NCI-H1105 treated with DMSO at 0.1 percent for 48 hours (cell line): Measurements from ENCODE around the gene KLKB1.
A peak's percentile ranks its signal among the peaks of the same experiment; 100 is the strongest.

Experiments used
- DNase-seq: peaks from one replicate; lab custom pipeline; 2025; lab: John Stamatoyannopoulos, UW

Gene KLKB1

DNA sequence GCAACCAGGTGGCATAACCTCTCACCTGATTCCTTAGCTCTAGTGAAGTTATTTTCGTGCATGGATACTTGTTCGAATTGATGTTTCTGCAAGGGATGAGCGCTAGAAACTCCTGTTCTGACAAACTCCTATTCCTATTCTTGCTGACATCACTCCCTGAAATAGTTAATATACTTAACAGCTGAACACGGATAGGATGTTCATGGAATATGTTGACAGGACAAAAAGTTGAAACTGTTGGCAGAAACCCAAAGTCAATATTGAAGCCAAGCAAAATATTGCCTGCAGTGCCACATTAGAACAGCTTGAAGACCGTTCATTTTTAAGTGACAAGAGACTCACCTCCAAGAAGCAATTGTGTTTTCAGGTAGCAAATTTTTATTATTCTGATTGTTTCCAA lies at the start of gene KLKB1:
Gene KLKB1, plus strand, starts transcription at position 287 of the 400 bp plus-strand sequence. CDS start 689 bp downstream, outside the sequence.
- DNase-seq: peak; percentile 67

DNA sequence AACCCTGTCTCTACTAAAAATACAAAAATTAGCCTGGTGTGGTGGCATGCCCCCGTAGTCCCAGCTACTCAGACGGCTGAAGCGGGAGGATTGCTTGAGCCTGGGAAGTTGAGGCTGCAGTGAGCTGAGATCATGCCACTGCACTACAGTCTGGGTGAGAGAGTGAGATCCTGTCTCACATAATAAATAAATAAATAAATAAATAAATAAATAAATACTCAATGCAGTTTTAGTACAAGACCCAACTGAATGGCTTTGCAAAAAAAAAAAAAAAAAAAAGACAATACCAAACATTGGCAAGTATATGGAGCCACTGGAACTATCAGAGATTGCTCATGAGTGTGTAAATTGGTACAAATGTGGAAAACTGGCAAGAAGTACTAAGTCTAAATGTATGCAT lies 39.2 kb upstream of the KLKB1 start:
- DNase-seq: no peak

DNA sequence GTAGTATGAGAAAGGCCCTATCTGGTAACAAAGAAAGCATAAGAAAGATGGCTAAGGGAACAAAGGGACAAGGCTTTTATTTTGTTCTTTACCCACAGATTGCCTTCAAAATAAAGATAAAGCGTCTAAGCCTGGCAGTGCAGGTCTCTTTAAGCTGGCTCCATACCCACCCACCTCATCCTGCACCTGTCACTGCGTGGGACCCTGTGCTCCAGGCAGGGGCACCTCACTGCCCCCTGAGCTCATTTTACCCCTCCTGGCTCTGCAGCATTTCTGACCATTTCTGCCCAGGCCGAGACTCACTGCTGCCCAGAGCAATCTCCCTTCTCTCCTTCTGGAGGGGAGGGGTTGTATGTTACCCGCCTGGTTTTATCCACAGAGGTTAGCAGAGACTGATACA lies 37.7 kb upstream of the KLKB1 start:
- DNase-seq: no peak

DNA sequence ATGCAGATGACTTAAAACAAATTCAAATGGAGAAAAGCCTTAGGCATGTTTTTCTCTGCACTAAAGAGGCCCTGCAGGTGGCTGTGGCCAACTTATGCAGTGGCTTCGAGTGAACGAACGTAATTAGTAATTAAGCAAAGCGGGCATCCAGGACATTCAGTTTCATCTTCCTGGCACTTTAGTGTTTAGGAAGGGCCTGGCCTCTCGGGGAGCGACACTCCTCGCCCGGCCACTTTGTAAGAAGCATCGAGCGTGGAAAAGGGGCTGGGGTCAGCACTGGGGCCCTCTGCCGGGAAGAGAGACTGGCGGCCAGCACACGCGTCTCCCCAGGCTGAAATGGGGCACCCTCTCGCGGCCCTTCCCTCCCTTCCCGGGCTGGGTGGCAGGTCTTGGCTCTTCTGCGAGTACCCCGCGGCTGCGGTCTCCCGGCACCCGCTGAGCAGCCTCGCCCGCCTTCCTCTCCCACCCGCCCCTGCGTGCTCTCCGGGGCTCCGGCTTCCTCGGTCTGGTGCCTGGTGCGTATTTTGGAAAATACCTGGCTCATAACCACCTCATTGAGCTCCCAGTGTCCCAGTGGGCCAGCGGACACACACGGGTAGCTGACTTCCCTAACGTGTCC lies 36.6 kb upstream of the KLKB1 start:
- DNase-seq: peak; percentile 38

DNA sequence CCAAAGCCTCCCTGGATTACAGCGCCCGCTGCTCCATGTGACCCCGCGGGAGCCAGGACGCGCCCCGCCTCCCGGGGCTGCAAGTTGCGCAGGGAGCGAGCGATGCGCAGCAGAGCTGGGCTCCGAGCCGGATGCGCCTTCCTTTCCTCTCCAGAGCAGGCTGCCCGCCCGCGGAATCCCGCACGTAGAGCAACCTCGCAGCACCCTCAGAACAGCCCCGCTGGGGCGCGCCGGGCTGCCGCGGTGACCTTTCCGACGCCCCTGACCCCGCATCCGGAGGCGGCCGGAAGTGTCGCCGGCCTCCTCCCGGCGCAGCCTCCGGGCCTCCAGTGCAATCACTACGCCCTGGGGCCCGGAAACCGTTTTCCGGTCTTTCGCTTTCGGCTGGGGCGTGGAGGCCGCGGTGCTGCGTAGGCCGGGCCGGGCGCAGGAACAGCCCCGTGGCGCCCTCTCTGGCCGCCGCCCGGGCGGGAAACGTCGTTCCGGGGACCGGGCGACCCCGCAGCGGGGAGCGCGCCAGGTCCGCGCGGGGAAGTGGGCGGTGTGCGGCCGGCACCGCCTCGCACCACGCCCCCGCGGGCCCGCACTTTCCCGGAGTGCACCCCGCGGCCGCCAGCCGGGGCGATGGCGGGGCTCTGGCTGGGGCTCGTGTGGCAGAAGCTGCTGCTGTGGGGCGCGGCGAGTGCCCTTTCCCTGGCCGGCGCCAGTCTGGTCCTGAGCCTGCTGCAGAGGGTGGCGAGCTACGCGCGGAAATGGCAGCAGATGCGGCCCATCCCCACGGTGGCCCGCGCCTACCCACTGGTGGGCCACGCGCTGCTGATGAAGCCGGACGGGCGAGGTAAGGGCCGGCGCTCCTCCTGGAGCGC lies 35.9 kb upstream of the KLKB1 start, which contains the start of gene CYP4V2:
Gene CYP4V2, plus strand, starts transcription at position 368 of the 866 bp plus-strand sequence. Its CDS starts 257 bp downstream, at position 625.
- DNase-seq: peak; percentile 57

DNA sequence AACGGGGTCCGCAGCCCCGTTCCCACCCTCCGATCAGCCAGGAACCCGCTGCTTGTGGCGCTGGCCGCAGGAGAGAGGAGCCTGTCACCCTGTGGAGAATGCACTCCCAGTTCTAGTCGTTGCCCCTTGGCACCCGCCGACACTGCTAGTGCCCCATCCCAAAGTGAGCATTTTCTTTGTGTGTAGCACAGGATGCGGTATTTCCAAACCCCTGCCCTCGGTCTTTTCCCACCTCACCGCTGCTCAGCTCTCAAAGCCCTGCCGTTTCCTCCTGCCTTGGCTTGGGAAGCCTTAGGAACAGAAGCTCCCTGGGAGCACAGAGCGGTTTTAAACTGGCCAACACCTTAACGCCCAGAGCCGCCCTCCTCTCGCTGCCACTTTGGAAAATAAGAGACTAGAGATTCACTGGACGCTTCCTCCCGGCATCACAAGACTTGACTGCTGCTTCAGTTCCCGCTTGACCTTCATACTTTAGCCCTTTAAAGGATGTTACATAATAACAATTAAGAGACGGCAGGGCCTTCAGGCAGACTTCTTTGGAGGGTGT lies 35.2 kb upstream of the KLKB1 start:
- peak; percentile 18 for DNase-seq

DNA sequence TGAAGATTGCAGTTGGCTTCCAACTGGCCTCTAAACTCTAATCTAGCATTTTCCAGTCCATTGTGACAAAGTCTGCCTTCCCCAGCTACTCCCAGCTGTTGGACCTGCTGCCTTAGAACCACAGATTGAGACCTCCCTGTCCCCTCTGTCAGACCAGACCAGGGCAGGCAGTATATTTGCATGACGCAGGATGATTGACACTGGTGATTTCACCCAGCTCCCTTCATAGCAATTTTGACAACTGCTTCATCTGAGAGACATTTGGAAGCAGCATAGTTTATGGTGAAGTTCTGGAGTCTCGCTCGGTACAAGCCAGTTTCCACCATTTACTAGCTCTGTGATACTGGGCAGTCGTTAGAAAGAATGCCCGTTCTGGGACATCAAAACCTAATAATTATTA lies 33.5 kb upstream of the KLKB1 start:
- no peak for DNase-seq

DNA sequence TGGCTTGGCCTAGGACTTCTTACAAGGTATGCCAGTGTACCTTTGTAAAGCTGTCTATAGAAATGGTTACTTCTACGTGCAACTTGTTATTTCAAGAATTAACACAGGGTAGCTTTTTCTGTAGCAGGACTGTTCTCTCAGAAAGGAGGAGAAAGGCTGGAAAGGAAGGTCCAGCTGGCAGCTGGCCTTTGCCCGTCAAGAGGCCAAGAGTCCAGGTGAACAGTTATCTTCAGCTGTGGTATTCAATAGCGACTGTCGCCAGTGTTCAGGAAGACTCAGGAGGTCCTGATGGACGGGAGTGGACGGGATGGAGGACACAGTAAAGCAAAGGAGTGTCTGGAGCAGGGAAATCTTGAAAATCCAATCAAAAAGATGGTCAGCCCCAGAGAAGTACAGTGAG lies 31.2 kb upstream of the KLKB1 start:
- no peak for DNase-seq

DNA sequence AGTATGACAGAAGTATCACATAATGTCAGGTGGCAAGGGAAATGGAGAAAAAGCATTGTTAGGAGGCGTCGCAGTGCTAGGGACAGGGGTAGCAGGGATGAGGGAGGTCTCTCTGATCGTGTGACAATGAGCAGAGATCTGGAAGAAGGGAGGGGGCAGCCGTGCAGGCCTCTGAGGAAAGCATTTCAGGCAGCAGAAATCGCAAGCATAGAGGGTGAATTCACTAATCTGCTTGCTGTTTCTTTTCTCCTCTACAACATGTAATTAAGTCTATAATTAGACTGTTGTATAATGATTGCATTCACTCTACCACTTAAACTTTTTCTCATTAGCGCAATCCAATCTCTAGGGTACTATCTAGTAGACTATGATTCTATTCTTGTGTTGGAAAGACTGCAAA lies 26.8 kb upstream of the KLKB1 start:
- peak; percentile 73 for DNase-seq

DNA sequence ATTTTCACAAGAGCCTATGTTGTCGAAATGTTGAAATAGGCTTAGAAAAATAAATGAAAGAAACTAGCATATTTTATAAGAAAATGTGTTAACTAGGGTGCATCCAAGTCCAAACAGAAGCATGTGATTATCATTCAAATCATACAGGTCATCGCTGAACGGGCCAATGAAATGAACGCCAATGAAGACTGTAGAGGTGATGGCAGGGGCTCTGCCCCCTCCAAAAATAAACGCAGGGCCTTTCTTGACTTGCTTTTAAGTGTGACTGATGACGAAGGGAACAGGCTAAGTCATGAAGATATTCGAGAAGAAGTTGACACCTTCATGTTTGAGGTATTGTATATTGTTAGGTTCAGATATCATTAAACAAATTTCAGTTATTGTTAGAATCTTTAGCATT lies 26.3 kb upstream of the KLKB1 start:
- no peak for DNase-seq

DNA sequence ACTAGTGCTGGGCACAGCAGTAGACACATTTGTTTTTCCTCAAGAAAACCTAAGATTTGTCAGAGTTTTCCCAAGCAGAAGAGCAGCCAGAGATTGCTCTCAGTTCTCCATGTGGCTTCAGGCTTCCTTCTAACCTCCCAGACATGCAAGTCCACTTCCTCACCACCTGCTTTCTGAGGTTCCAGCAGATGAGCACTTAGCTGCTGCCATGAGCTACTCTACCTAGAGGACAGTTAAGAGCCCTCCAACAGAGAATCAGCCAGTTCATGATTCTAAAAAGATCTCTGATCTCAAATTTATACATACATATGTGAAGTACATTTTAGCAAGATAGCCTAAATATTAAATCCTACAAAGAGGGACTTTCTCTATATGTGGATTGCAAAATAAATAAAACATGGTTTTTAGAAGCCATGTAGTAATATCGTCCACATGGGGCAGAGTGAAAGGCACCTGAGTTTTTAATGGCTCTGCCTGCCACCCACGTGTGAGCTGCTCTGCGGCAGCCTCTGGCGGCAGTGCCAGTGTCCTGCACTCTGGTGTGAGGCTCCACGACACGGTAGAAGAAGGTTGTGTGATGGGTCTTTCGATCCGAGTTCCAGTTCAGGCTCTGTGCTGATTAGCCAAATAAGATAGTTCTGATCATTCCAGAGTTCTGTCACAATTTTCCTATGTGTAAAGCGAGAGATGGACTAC lies 25.6 kb upstream of the KLKB1 start:
- DNase-seq: no peak

DNA sequence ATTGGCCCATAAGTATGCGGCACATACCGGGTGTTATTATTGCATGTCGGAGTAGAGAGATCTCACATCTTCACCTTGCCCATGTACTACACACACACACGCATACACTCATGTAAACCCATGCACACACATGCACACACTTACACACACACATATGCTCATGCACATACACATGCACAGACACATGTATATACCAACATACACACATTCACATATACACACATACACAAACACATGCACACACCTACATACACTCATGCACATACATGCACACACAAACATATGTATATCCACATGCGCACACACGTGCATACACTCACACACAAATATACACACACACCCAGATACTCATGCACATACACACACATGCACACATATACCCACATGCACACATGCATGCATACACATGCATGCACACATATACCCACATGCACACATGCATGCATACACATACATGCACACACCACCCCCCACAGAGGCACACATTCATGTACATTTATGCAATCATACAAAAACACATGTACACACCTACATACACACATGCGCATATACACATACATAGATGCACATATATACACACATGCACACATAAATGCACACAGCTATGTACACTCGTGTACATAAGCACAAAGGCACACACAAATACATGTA lies 24.7 kb upstream of the KLKB1 start:
- no peak for DNase-seq

DNA sequence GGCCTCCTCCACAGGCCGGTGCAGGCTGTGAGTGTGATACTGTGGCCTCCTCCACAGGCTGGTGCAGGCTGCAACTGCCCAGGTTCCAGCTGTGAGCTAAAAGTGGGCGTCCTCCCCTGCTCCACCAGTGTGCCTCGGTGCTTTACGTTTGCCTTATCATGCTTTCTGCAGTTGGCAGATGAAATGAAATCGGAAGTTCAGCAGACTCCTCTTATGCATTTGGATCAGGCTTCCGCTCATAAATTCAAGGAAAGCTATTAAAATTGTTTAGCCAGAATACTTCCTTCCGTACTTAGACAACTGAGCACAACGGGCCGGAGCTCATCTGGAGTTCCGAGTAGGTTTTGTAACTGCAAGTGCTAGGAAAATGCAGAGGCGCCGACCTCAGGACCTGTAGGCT lies 23.9 kb upstream of the KLKB1 start:
- DNase-seq: no peak

DNA sequence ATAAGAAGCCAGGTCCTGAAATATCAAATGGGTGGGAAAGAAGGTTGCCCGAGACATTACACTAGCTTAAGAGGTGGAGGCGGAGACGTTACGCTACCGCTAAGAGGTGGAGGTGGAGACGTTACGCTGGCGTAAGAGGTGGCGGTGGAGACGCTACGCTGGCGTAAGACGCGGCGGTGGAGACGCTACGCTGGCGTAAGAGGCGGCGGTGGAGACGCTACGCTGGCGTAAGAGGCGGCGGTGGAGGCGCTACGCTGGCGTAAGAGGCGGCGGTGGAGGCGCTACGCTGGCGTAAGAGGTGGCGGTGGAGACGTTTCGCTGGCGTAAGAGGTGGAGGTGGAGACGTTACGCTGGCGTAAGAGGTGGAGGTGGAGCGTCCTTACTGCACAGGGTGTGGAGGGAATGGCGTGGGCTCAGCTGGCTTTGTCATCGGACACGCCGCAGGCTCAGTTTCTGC lies 23.2 kb upstream of the KLKB1 start:
- DNase-seq: no peak

DNA sequence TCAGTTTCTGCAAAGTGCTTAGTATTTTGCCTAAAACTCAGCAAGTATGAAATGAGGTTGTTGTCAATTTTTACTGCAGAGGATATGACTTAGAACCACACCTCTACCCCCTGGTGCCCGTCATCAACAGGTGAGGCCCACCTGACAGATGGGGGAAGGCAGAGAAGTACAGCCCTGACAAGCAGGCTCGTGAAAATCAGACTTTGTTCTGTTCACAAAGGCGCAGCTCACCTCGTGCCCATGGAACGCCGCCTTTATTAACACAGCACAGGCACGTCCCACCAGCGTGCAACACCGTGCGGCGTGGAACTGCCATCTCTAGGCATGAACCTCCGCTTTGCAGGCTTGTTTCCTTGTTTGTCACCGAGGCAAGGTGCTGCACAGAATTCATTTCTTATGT lies 22.6 kb upstream of the KLKB1 start:
- DNase-seq: no peak

DNA sequence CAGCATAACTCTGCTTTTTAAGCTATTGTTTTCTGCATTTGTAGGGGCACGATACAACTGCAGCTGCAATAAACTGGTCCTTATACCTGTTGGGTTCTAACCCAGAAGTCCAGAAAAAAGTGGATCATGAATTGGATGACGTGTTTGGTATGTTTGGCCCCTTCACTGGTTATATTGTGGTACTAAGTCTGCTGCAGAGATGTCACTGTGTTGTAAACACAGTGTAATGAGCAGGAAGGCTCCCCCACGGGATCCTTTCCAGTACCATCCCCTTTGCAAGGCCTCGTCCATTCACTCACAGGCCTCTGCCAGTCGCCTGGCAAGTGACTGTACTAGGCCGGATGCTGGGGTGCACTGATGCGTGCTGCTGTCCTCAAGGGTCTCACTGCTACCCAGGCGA lies 22.2 kb upstream of the KLKB1 start:
- no peak for DNase-seq

DNA sequence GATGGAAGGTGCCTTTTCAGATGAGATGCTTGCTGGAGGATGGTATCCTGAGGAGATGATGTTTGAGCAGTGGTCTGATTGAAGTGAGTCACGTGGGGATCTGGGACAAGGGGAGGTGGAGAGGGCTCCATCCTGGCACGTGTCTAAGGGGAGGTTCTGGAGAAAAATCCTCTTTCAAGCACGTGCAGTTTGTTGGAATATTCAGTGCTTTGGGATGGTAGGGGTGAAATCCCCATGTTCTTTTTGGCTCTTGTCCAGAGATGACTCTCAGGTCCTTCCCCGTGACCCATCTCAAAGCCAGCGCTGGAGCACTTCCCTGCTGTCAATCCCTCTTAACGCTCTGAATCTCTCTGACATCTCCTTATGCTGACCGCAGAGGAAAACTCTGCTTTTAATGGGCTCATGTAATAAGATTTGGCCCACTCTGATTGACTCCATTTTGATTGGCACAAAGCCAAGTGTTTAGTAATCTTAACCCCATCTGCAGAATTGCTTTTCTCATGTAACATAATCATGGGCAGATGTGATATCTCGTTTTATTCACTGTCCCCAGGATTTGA lies 10.8 kb upstream of the KLKB1 start:
- DNase-seq: peak; percentile 50

DNA sequence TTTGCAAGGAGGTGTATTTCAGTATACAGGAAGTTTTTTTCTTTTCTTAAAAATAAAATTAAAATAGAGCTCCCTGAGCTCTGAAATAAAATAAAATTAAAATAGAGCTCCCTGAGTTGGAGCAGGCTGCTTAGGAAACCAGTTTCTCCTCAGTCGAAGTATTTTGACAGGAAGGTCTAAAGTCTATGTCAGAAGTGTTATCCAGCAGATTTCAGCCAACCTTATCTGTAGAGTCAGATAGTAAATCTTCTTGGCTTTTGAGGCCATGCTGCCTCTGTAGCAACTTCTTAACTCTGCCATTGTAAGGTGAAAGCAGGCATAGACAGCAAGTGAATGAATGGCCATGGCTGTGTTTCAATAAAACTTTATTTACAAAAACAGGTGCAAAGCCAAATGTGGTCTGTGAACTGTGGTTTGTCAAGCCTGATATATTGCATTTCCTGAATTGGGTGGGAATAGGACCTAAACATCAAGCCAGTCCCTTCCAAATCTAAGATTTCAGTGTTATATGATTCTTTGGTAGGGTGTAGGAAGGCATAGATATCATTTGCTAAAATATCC lies 9.5 kb upstream of the KLKB1 start:
- no peak for DNase-seq

DNA sequence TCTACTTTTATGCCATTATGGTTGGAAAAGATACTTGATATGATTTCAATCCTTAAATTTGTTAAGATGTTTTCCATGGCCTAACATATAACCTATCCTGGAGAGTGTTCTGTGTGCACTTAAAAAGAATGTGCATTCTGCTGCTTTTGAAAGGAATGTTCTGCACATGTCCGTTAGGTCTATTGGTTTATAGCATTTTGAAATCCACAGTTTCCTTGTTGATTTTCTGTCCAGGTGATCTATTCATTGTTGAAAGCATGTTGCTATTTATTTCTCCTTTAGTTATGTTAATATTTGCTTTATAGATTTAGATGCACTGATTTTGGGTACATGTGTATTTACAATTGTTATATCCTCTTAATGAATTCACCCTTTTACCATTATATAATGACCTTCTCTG lies 5.7 kb upstream of the KLKB1 start:
- no peak for DNase-seq

DNA sequence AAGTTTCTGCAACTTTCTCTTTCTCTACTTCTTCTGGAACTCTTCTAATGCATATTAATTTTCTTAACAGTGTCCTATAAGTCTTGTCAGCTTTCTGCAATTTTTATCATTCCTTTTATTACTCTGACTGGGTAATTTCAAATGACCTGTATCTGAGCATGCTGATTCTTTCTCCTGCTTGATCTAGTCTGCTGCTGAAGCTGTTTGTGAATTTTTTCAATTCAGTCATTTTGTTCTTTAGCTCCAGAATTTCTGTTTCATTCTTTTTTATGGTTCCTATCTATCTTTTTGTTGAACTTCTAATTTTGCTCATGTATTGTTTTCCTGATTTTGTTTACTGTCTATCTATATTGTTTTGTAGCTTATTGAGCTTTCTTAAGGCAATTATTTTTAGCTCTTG lies 1.5 kb upstream of the KLKB1 start:
- DNase-seq: no peak

DNA sequence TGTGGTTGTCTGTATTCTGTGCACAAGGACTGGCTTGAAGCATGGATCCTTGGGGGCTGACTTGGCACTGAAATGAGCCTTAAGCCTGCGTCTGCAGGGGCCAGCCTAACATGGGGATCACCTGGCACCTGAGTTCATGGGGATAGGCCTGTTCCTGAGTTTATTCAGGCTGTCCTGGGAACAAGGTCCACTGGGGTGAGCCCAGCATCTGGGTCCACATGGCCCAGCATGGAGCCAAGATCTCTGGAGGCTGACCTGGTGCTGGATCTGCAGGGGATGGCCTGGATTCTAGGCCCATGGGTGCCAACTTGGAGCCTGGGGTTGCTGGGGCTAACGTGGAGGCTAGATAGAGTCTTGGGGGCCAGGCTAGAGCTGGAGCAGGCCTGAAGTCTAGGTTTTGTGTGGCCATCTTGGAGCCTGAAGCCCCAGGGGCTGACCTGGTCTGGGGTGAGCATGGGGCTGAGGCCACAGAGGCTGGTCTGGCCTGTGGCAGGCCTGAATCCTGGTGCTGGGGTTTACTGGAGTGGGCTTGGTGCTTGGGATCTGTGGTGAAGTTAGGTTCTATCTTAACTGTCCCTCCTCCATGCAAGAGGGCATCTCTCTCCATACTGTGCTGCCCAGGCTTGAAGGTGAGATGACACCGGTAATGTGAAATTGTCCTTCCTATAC lies 652 bp upstream of the KLKB1 start:
- DNase-seq: no peak
